H1 (cell line): ENCODE measurements around the gene TFF3. TPM values are rescaled to one million over a fixed set of nuclear protein-coding genes. Genes with fewer than 3 reads are reported as not detected.

ENCODE experiments used
- CTCF ChIA-PET: fragments of 300-600 bp; sonication (Branson Sonifier 250); formaldehyde crosslinking; loops from one replicate; lab custom pipeline; 2021; ENCODE audit not compliant: partially characterized antibody; lab: Charles Lee
- POLR2A ChIA-PET: fragments of 300-600 bp; sonication (Branson Sonifier 250); formaldehyde crosslinking; loops from one replicate; lab custom pipeline; 2021; ENCODE audit warnings: inconsistent platforms; ENCODE audit not compliant: partially characterized antibody; lab: Charles Lee
- DNase-seq, 2 experiments: peaks; one replicate each; pipeline versions ENCODE4 v3.0.0 to v3.0.0-alpha.2; 2010 to 2022; ENCODE audit warnings: low spot score in 2 of 2, low read depth in 1 of 2, mixed read lengths in 1 of 2
- FAIRE-seq: peaks from 2 replicates; lab custom pipeline; 2011; peaks lifted over from hg19 to GRCh38; lab: Jason Lieb, UNC
- H2AFZ ChIP-seq: 2 replicates; pipeline ENCODE4 v1.8.1; 2012; ENCODE audit warnings: low read length, inconsistent platforms
- H2AK5ac ChIP-seq: 2 replicates; pipeline ENCODE4 v1.6.1; 2013; ENCODE audit warnings: low read depth, low read length
- H2BK120ac ChIP-seq: replicated peaks from 2 replicates; pipeline ENCODE3; 2013; ENCODE audit warnings: low read depth, low read length, inconsistent platforms
- H2BK12ac ChIP-seq: 2 replicates; pipeline ENCODE4 v1.6.1; 2013; ENCODE audit warnings: low read depth, low read length
- H2BK15ac ChIP-seq: 2 replicates; pipeline ENCODE4 v1.6.1; 2013; ENCODE audit warnings: low read length
- H2BK20ac ChIP-seq: 2 replicates; pipeline ENCODE4 v1.6.1; 2013; ENCODE audit warnings: low read length
- H2BK5ac ChIP-seq: 2 replicates; pipeline ENCODE4 v1.6.1; 2013; ENCODE audit warnings: low read depth, low read length
- H3K14ac ChIP-seq: 2 replicates; pipeline ENCODE4 v1.6.1; 2013; ENCODE audit warnings: inconsistent platforms; ENCODE audit not compliant: insufficient read length
- H3K18ac ChIP-seq: 2 replicates; pipeline ENCODE4 v1.6.1; 2013; ENCODE audit warnings: low read length; ENCODE audit errors: extremely low read depth
- H3K23ac ChIP-seq: 2 replicates; pipeline ENCODE4 v1.6.1; 2013; ENCODE audit warnings: inconsistent platforms; ENCODE audit not compliant: insufficient read length
- H3K23me2 ChIP-seq: 2 replicates; pipeline ENCODE4 v1.6.1; 2013; ENCODE audit warnings: low read depth, low read length
- H3K27ac ChIP-seq: 2 replicates; pipeline ENCODE4 v1.6.1; 2011; ENCODE audit warnings: low read depth, low read length, inconsistent platforms
- H3K27me3 ChIP-seq, 4 experiments: replicated peaks in 1 of 4; 1 replicate in 1 of 4; 2 replicates in 3 of 4; pipeline versions ENCODE4 v1.6.1 to v1.8.1; 2011 to 2013; ENCODE audit warnings: low read length in 3 of 4, mild to moderate bottlenecking in 3 of 4, inconsistent platforms in 2 of 4, mixed read lengths in 2 of 4, moderate library complexity in 1 of 4; ENCODE audit not compliant: control insufficient read depth in 3 of 4, insufficient read depth in 3 of 4; ENCODE audit errors: extremely low read depth in 1 of 4
- H3K36me3 ChIP-seq, 4 experiments: 2 replicates each; pipeline versions ENCODE4 v1.6.1 to v1.8.1; 2011 to 2013; ENCODE audit warnings: mild to moderate bottlenecking in 4 of 4, low read length in 3 of 4, moderate library complexity in 2 of 4, control low read depth in 1 of 4, inconsistent platforms in 1 of 4; ENCODE audit not compliant: insufficient read depth in 4 of 4, control insufficient read depth in 2 of 4
- H3K4ac ChIP-seq: replicated peaks from 2 replicates; pipeline ENCODE3; 2013; ENCODE audit warnings: low read length, low read depth, mixed read lengths, inconsistent platforms; ENCODE audit not compliant: insufficient read length
- H3K4me1 ChIP-seq, 4 experiments: replicated peaks in 1 of 4; 1 replicate in 1 of 4; 2 replicates in 3 of 4; pipeline versions ENCODE4 v1.6.1 to v1.8.1; 2011 to 2013; ENCODE audit warnings: low read length in 3 of 4, inconsistent platforms in 2 of 4, mixed read lengths in 1 of 4; ENCODE audit not compliant: insufficient read depth in 4 of 4, control insufficient read depth in 3 of 4
- H3K4me2 ChIP-seq, 2 experiments: 2 replicates each; pipeline versions ENCODE4 v1.6.1 to v1.8.1; 2011 to 2013; ENCODE audit warnings: low read depth in 2 of 2, low read length in 2 of 2, control low read depth in 1 of 2, inconsistent platforms in 1 of 2, mild to moderate bottlenecking in 1 of 2; ENCODE audit not compliant: insufficient read depth in 1 of 2
- H3K4me3 ChIP-seq, 4 experiments: fragments of 200-600, 300-600 bp in 1 of 4; sonication (generic), shearing (Covaris generic), sonication (Bioruptor Twin) in 1 of 4; 2 replicates each; pipeline versions ENCODE4 v1.5.1 to v1.8.1; 2011 to 2016; ENCODE audit warnings: low read length in 4 of 4, low read depth in 3 of 4, control low read depth in 2 of 4, inconsistent platforms in 2 of 4, mild to moderate bottlenecking in 2 of 4, mixed read lengths in 1 of 4, moderate library complexity in 1 of 4; ENCODE audit not compliant: insufficient read depth in 2 of 4; ENCODE audit errors: extremely low read depth in 1 of 4
- H3K56ac ChIP-seq: replicated peaks from 2 replicates; pipeline ENCODE3; 2013; ENCODE audit warnings: low read depth, mild to moderate bottlenecking, mixed read lengths, low read length, inconsistent platforms; ENCODE audit not compliant: insufficient read length
- H3K79me1 ChIP-seq: 2 replicates; pipeline ENCODE4 v1.6.1; 2013; ENCODE audit warnings: low read depth, low read length, control low read depth
- H3K79me2 ChIP-seq, 2 experiments: 2 replicates each; pipeline versions ENCODE4 v1.6.1 to v1.8.1; 2012 to 2013; ENCODE audit warnings: low read length in 2 of 2, mild to moderate bottlenecking in 2 of 2, inconsistent platforms in 1 of 2; ENCODE audit not compliant: insufficient read depth in 2 of 2, control insufficient read depth in 1 of 2
- H3K9ac ChIP-seq, 4 experiments: replicated peaks in 1 of 4; 1 replicate in 1 of 4; 2 replicates in 3 of 4; pipeline versions ENCODE4 v1.6.1 to v1.8.1; 2011 to 2013; ENCODE audit warnings: low read depth in 3 of 4, low read length in 3 of 4, control low read depth in 2 of 4, mild to moderate bottlenecking in 2 of 4, moderate library complexity in 2 of 4, inconsistent platforms in 1 of 4; ENCODE audit errors: extremely low read depth in 1 of 4
- H3K9me3 ChIP-seq, 2 experiments: 2 replicates each; pipeline versions ENCODE4 v1.6.1 to v1.8.1; 2012 to 2013; ENCODE audit warnings: mild to moderate bottlenecking in 2 of 2, moderate library complexity in 2 of 2, control low read depth in 1 of 2, inconsistent platforms in 1 of 2, low read depth in 1 of 2, low read length in 1 of 2, mixed read lengths in 1 of 2; ENCODE audit not compliant: insufficient read depth in 2 of 2
- H4K20me1 ChIP-seq, 2 experiments: replicated peaks in 1 of 2; 2 replicates each; pipeline versions ENCODE3 to v1.8.1; 2011 to 2013; ENCODE audit warnings: inconsistent platforms in 2 of 2, low read length in 2 of 2, mild to moderate bottlenecking in 1 of 2; ENCODE audit not compliant: insufficient read depth in 2 of 2, control insufficient read depth in 1 of 2
- H4K5ac ChIP-seq: 2 replicates; pipeline ENCODE4 v1.6.1; 2013; ENCODE audit warnings: low read length, low read depth, mixed read lengths, inconsistent platforms; ENCODE audit not compliant: insufficient read length
- H4K8ac ChIP-seq: 2 replicates; pipeline ENCODE4 v1.8.0; 2013; ENCODE audit warnings: mild to moderate bottlenecking, moderate library complexity, low read length, inconsistent platforms; ENCODE audit not compliant: insufficient read depth; ENCODE audit errors: extremely low read depth
- H4K91ac ChIP-seq: replicated peaks from 2 replicates; pipeline ENCODE3; 2013; ENCODE audit warnings: low read length, mixed read lengths, inconsistent platforms; ENCODE audit not compliant: insufficient read length
- ATF2 ChIP-seq: IDR thresholded peaks from 2 replicates; pipeline ENCODE4 v1.6.1; 2012; ENCODE audit warnings: low read length, inconsistent platforms
- BCL11A ChIP-seq, 2 experiments: IDR thresholded peaks; one replicate each; pipeline ENCODE4 v1.6.1; 2011; ENCODE audit warnings: low read depth in 2 of 2, low read length in 2 of 2, mild to moderate bottlenecking in 2 of 2
- BRCA1 ChIP-seq: IDR thresholded peaks from 2 replicates; pipeline ENCODE4 v1.6.1; 2012; ENCODE audit warnings: low read depth, low read length, improper control_type of control experiment
- CBX8 ChIP-seq: fragments of 300-800, 300-1000 bp; sonication (generic); IDR thresholded peaks from 2 replicates; pipeline ENCODE4 v1.7.1; 2016; ENCODE audit warnings: low read depth, low read length, borderline replicate concordance
- E2F6 ChIP-seq: IDR thresholded peaks from 2 replicates; pipeline ENCODE4 v1.6.1; 2012; ENCODE audit warnings: inconsistent platforms
- JUN ChIP-seq: IDR thresholded peaks from 2 replicates; pipeline ENCODE4 v1.6.1; 2011; ENCODE audit warnings: low read depth, mild to moderate bottlenecking, improper control_type of control experiment, low read length
- SIN3A ChIP-seq, 2 experiments: IDR thresholded peaks in 1 of 2; conservative IDR thresholded peaks in 1 of 2; 2 replicates each; pipeline ENCODE4 v1.6.1; 2011 to 2012; ENCODE audit warnings: low read length in 2 of 2, improper control_type of control experiment in 1 of 2, low read depth in 1 of 2, mild to moderate bottlenecking in 1 of 2
- SIX5 ChIP-seq: IDR thresholded peaks from 2 replicates; pipeline ENCODE4 v1.6.1; 2011; ENCODE audit warnings: mild to moderate bottlenecking, low read depth, low read length
- TEAD4 ChIP-seq: IDR thresholded peaks from 2 replicates; pipeline ENCODE4 v1.6.1; 2012; ENCODE audit warnings: low read depth, low read length, inconsistent platforms, mixed read lengths
- ZNF274 ChIP-seq: IDR thresholded peaks from 2 replicates; pipeline ENCODE4 v1.7.0; 2012; ENCODE audit warnings: low read length, borderline replicate concordance; ENCODE audit errors: extremely low read depth
- WGBS, 2 experiments: shearing (Covaris generic) in 1 of 2; methylation state at CpG; one replicate each; pipeline versions ENCODE4 v1.1.6 to v1.1.7; 2013 to 2015; ENCODE audit warnings: low lambda C conversion rate in 2 of 2, mixed read lengths in 2 of 2, inconsistent platforms in 1 of 2, low coverage in 1 of 2, missing lambda C conversion rate in 1 of 2; ENCODE audit not compliant: insufficient replicate concordance in 2 of 2, insufficient coverage in 1 of 2, insufficient read length in 1 of 2; ENCODE audit errors: extremely low coverage in 1 of 2, missing lambda C conversion rate in 1 of 2; 5-methylcytosine and 5-hydroxymethylcytosine counted together
- polyA plus RNA-seq, 7 experiments: library from polyadenylated mRNA; depleted of rRNA in 3 of 7; stranded (reverse) in 5 of 7; unstranded in 2 of 7; fragments of >200 nt in 5 of 7; fragments of 200-250 nt in 2 of 7; gene quantifications; 1 replicate in 5 of 7; 2 replicates in 1 of 7; 4 replicates in 1 of 7; pipeline versions ENCODE4 v1.2.1 to v1.2.3, GENCODE V29; 2011 to 2013; ENCODE audit warnings: missing spikeins in 2 of 7, mixed read lengths in 2 of 7
- total RNA-seq: library from RNA; stranded (reverse); fragmentation: NEBNext Ultra II Directional; extraction: Animal tissue kit (Norgen Biotek cat#: 25700); gene quantifications from 2 replicates; pipeline ENCODE4 v1.2.1, GENCODE V29; 2021

TFF3 gene
- total and polyA plus RNA-seq, 2 of the 8 experiments (the other 6 are each of a cell fraction or from before 2014, with no cell fraction given): 1.7 to 6.7 TPM

GRCh38 chr21:42299324-42300044 lies 15.7 kb downstream of the TFF3 start:
- H3K23me2 ChIP-seq: no peaks in the 10 kb centered on the region
- H3K23ac ChIP-seq: no peak overlapping the region
- POLR2A ChIA-PET: interaction anchor here (1.1 kb wide), 1 partner anchor 35 kb away, joined by 3 read pairs; no protein-coding TSS in a partner anchor
- CTCF ChIA-PET: interaction anchor here (1.5 to 6.5 kb wide), 2 partner anchors 11 to 36 kb away, joined by 3 to 36 read pairs; no protein-coding TSS in a partner anchor
- no peak overlapping the region for H3K56ac ChIP-seq
- no peak overlapping the region for H3K18ac ChIP-seq
- no peak overlapping the region for H3K9ac ChIP-seq
- no peaks in the 10 kb centered on the region for H3K4me1 ChIP-seq
- no peaks in the 10 kb centered on the region for H3K27me3 ChIP-seq
- no peak overlapping the region for H3K4ac ChIP-seq
- no peak overlapping the region for H3K14ac ChIP-seq
- H3K4me3 ChIP-seq: no peak overlapping the region
- H3K79me2 ChIP-seq: no peaks in the 10 kb centered on the region
- H2BK120ac ChIP-seq: no peak overlapping the region
- H2BK15ac ChIP-seq: no peak overlapping the region
- no peak overlapping the region for H2AFZ ChIP-seq
- no peak overlapping the region for H2BK5ac ChIP-seq
- WGBS, 2 experiments: 92% methylated on average over 17 of the region's 20 CpGs; no CpG with 5 or more reads in 1 of the 2 experiments
- H4K5ac ChIP-seq: no peak overlapping the region
- no peak overlapping the region for H2BK20ac ChIP-seq
- no peaks in the 10 kb centered on the region for H3K36me3 ChIP-seq
- H4K20me1 ChIP-seq: no peaks in the 10 kb centered on the region
- no peak for DNase-seq
- H4K8ac ChIP-seq: no peak overlapping the region
- FAIRE-seq: no peak
- no peak overlapping the region for H4K91ac ChIP-seq
- H3K27ac ChIP-seq: no peak overlapping the region
- H3K4me2 ChIP-seq: no peak overlapping the region
- H2BK12ac ChIP-seq: no peak overlapping the region
- H3K9me3 ChIP-seq: no peaks in the 10 kb centered on the region
- H3K79me1 ChIP-seq: no peaks in the 10 kb centered on the region
- no peak overlapping the region for H2AK5ac ChIP-seq
- TF ChIP-seq TEAD4: no peak
- no peak for TF ChIP-seq SIN3A (conservative IDR thresholded peaks at IDR 0.05 in 1 of 2, IDR thresholded peaks at IDR 0.05 in 1 of 2; ENCODE audit: low read depth in 1 of 2, low read length in 2 of 2)
- no peak for TF ChIP-seq JUN
- no peak for TF ChIP-seq ZNF274
- no peak for TF ChIP-seq CBX8
- TF ChIP-seq SIX5: no peak
- TF ChIP-seq E2F6: no peak
- TF ChIP-seq BCL11A (IDR thresholded peaks at IDR 0.05; ENCODE audit: low read depth in 2 of 2, low read length in 2 of 2): no peak
- no peak for TF ChIP-seq ATF2
- no peak for TF ChIP-seq BRCA1
